H1 (cell line): ENCODE measurements around the gene KNDC1. TPM values are rescaled to one million over a fixed set of nuclear protein-coding genes. Genes with fewer than 3 reads are reported as not detected.

Source experiments
- CTCF ChIA-PET: fragments of 300-600 bp; sonication (Branson Sonifier 250); formaldehyde crosslinking; loops from one replicate; lab custom pipeline; 2021; ENCODE audit not compliant: partially characterized antibody; lab: Charles Lee
- POLR2A ChIA-PET: fragments of 300-600 bp; sonication (Branson Sonifier 250); formaldehyde crosslinking; loops from one replicate; lab custom pipeline; 2021; ENCODE audit warnings: inconsistent platforms; ENCODE audit not compliant: partially characterized antibody; lab: Charles Lee
- DNase-seq, 2 experiments: peaks; one replicate each; pipeline versions ENCODE4 v3.0.0 to v3.0.0-alpha.2; 2010 to 2022; ENCODE audit warnings: low spot score in 2 of 2, low read depth in 1 of 2, mixed read lengths in 1 of 2
- FAIRE-seq: peaks from 2 replicates; lab custom pipeline; 2011; peaks lifted over from hg19 to GRCh38; lab: Jason Lieb, UNC
- H2AFZ ChIP-seq: 2 replicates; pipeline ENCODE4 v1.8.1; 2012; ENCODE audit warnings: low read length, inconsistent platforms
- H2AK5ac ChIP-seq: 2 replicates; pipeline ENCODE4 v1.6.1; 2013; ENCODE audit warnings: low read depth, low read length
- H2BK120ac ChIP-seq: replicated peaks from 2 replicates; pipeline ENCODE3; 2013; ENCODE audit warnings: low read depth, low read length, inconsistent platforms
- H2BK12ac ChIP-seq: 2 replicates; pipeline ENCODE4 v1.6.1; 2013; ENCODE audit warnings: low read depth, low read length
- H2BK15ac ChIP-seq: 2 replicates; pipeline ENCODE4 v1.6.1; 2013; ENCODE audit warnings: low read length
- H2BK20ac ChIP-seq: 2 replicates; pipeline ENCODE4 v1.6.1; 2013; ENCODE audit warnings: low read length
- H2BK5ac ChIP-seq: 2 replicates; pipeline ENCODE4 v1.6.1; 2013; ENCODE audit warnings: low read depth, low read length
- H3K14ac ChIP-seq: 2 replicates; pipeline ENCODE4 v1.6.1; 2013; ENCODE audit warnings: inconsistent platforms; ENCODE audit not compliant: insufficient read length
- H3K18ac ChIP-seq: 2 replicates; pipeline ENCODE4 v1.6.1; 2013; ENCODE audit warnings: low read length; ENCODE audit errors: extremely low read depth
- H3K23ac ChIP-seq: 2 replicates; pipeline ENCODE4 v1.6.1; 2013; ENCODE audit warnings: inconsistent platforms; ENCODE audit not compliant: insufficient read length
- H3K23me2 ChIP-seq: 2 replicates; pipeline ENCODE4 v1.6.1; 2013; ENCODE audit warnings: low read depth, low read length
- H3K27ac ChIP-seq: 2 replicates; pipeline ENCODE4 v1.6.1; 2011; ENCODE audit warnings: low read depth, low read length, inconsistent platforms
- H3K27me3 ChIP-seq, 4 experiments: replicated peaks in 1 of 4; 1 replicate in 1 of 4; 2 replicates in 3 of 4; pipeline versions ENCODE4 v1.6.1 to v1.8.1; 2011 to 2013; ENCODE audit warnings: low read length in 3 of 4, mild to moderate bottlenecking in 3 of 4, inconsistent platforms in 2 of 4, mixed read lengths in 2 of 4, moderate library complexity in 1 of 4; ENCODE audit not compliant: control insufficient read depth in 3 of 4, insufficient read depth in 3 of 4; ENCODE audit errors: extremely low read depth in 1 of 4
- H3K36me3 ChIP-seq, 4 experiments: 2 replicates each; pipeline versions ENCODE4 v1.6.1 to v1.8.1; 2011 to 2013; ENCODE audit warnings: mild to moderate bottlenecking in 4 of 4, low read length in 3 of 4, moderate library complexity in 2 of 4, control low read depth in 1 of 4, inconsistent platforms in 1 of 4; ENCODE audit not compliant: insufficient read depth in 4 of 4, control insufficient read depth in 2 of 4
- H3K4ac ChIP-seq: replicated peaks from 2 replicates; pipeline ENCODE3; 2013; ENCODE audit warnings: low read length, low read depth, mixed read lengths, inconsistent platforms; ENCODE audit not compliant: insufficient read length
- H3K4me1 ChIP-seq, 4 experiments: replicated peaks in 1 of 4; 1 replicate in 1 of 4; 2 replicates in 3 of 4; pipeline versions ENCODE4 v1.6.1 to v1.8.1; 2011 to 2013; ENCODE audit warnings: low read length in 3 of 4, inconsistent platforms in 2 of 4, mixed read lengths in 1 of 4; ENCODE audit not compliant: insufficient read depth in 4 of 4, control insufficient read depth in 3 of 4
- H3K4me2 ChIP-seq, 2 experiments: 2 replicates each; pipeline versions ENCODE4 v1.6.1 to v1.8.1; 2011 to 2013; ENCODE audit warnings: low read depth in 2 of 2, low read length in 2 of 2, control low read depth in 1 of 2, inconsistent platforms in 1 of 2, mild to moderate bottlenecking in 1 of 2; ENCODE audit not compliant: insufficient read depth in 1 of 2
- H3K4me3 ChIP-seq, 4 experiments: fragments of 200-600, 300-600 bp in 1 of 4; sonication (generic), shearing (Covaris generic), sonication (Bioruptor Twin) in 1 of 4; 2 replicates each; pipeline versions ENCODE4 v1.5.1 to v1.8.1; 2011 to 2016; ENCODE audit warnings: low read length in 4 of 4, low read depth in 3 of 4, control low read depth in 2 of 4, inconsistent platforms in 2 of 4, mild to moderate bottlenecking in 2 of 4, mixed read lengths in 1 of 4, moderate library complexity in 1 of 4; ENCODE audit not compliant: insufficient read depth in 2 of 4; ENCODE audit errors: extremely low read depth in 1 of 4
- H3K56ac ChIP-seq: replicated peaks from 2 replicates; pipeline ENCODE3; 2013; ENCODE audit warnings: low read depth, mild to moderate bottlenecking, mixed read lengths, low read length, inconsistent platforms; ENCODE audit not compliant: insufficient read length
- H3K79me1 ChIP-seq: 2 replicates; pipeline ENCODE4 v1.6.1; 2013; ENCODE audit warnings: low read depth, low read length, control low read depth
- H3K79me2 ChIP-seq, 2 experiments: 2 replicates each; pipeline versions ENCODE4 v1.6.1 to v1.8.1; 2012 to 2013; ENCODE audit warnings: low read length in 2 of 2, mild to moderate bottlenecking in 2 of 2, inconsistent platforms in 1 of 2; ENCODE audit not compliant: insufficient read depth in 2 of 2, control insufficient read depth in 1 of 2
- H3K9ac ChIP-seq, 4 experiments: replicated peaks in 1 of 4; 1 replicate in 1 of 4; 2 replicates in 3 of 4; pipeline versions ENCODE4 v1.6.1 to v1.8.1; 2011 to 2013; ENCODE audit warnings: low read depth in 3 of 4, low read length in 3 of 4, control low read depth in 2 of 4, mild to moderate bottlenecking in 2 of 4, moderate library complexity in 2 of 4, inconsistent platforms in 1 of 4; ENCODE audit errors: extremely low read depth in 1 of 4
- H3K9me3 ChIP-seq, 2 experiments: 2 replicates each; pipeline versions ENCODE4 v1.6.1 to v1.8.1; 2012 to 2013; ENCODE audit warnings: mild to moderate bottlenecking in 2 of 2, moderate library complexity in 2 of 2, control low read depth in 1 of 2, inconsistent platforms in 1 of 2, low read depth in 1 of 2, low read length in 1 of 2, mixed read lengths in 1 of 2; ENCODE audit not compliant: insufficient read depth in 2 of 2
- H4K20me1 ChIP-seq, 2 experiments: replicated peaks in 1 of 2; 2 replicates each; pipeline versions ENCODE3 to v1.8.1; 2011 to 2013; ENCODE audit warnings: inconsistent platforms in 2 of 2, low read length in 2 of 2, mild to moderate bottlenecking in 1 of 2; ENCODE audit not compliant: insufficient read depth in 2 of 2, control insufficient read depth in 1 of 2
- H4K5ac ChIP-seq: 2 replicates; pipeline ENCODE4 v1.6.1; 2013; ENCODE audit warnings: low read length, low read depth, mixed read lengths, inconsistent platforms; ENCODE audit not compliant: insufficient read length
- H4K8ac ChIP-seq: 2 replicates; pipeline ENCODE4 v1.8.0; 2013; ENCODE audit warnings: mild to moderate bottlenecking, moderate library complexity, low read length, inconsistent platforms; ENCODE audit not compliant: insufficient read depth; ENCODE audit errors: extremely low read depth
- H4K91ac ChIP-seq: replicated peaks from 2 replicates; pipeline ENCODE3; 2013; ENCODE audit warnings: low read length, mixed read lengths, inconsistent platforms; ENCODE audit not compliant: insufficient read length
- ATF2 ChIP-seq: IDR thresholded peaks from 2 replicates; pipeline ENCODE4 v1.6.1; 2012; ENCODE audit warnings: low read length, inconsistent platforms
- BCL11A ChIP-seq, 2 experiments: IDR thresholded peaks; one replicate each; pipeline ENCODE4 v1.6.1; 2011; ENCODE audit warnings: low read depth in 2 of 2, low read length in 2 of 2, mild to moderate bottlenecking in 2 of 2
- EGR1 ChIP-seq: IDR thresholded peaks from 2 replicates; pipeline ENCODE4 v1.6.1; 2011; ENCODE audit warnings: low read depth, low read length, borderline replicate concordance
- HDAC6 ChIP-seq: IDR thresholded peaks from one replicate; pipeline ENCODE4 v1.7.1; 2012; ENCODE audit warnings: low read depth, mild to moderate bottlenecking, inconsistent platforms, low read length, moderate library complexity
- JUND ChIP-seq: IDR thresholded peaks from 2 replicates; pipeline ENCODE4 v1.6.1; 2011; ENCODE audit warnings: mild to moderate bottlenecking, improper control_type of control experiment, low read length
- KDM4A ChIP-seq: IDR thresholded peaks from one replicate; pipeline ENCODE4 v1.7.1; 2012; ENCODE audit warnings: low read depth, mild to moderate bottlenecking, moderate library complexity, low read length, inconsistent platforms; ENCODE audit not compliant: severe bottlenecking
- NANOG ChIP-seq: IDR thresholded peaks from 2 replicates; pipeline ENCODE4 v1.6.1; 2011; ENCODE audit warnings: low read length, low read depth, mild to moderate bottlenecking, inconsistent platforms; ENCODE audit not compliant: insufficient read depth, poor library complexity, severe bottlenecking
- NRF1 ChIP-seq: IDR thresholded peaks from 2 replicates; pipeline ENCODE4 v1.6.1; 2011; ENCODE audit warnings: mild to moderate bottlenecking, low read depth, low read length, improper control_type of control experiment
- WGBS, 2 experiments: shearing (Covaris generic) in 1 of 2; methylation state at CpG; one replicate each; pipeline versions ENCODE4 v1.1.6 to v1.1.7; 2013 to 2015; ENCODE audit warnings: low lambda C conversion rate in 2 of 2, mixed read lengths in 2 of 2, inconsistent platforms in 1 of 2, low coverage in 1 of 2, missing lambda C conversion rate in 1 of 2; ENCODE audit not compliant: insufficient replicate concordance in 2 of 2, insufficient coverage in 1 of 2, insufficient read length in 1 of 2; ENCODE audit errors: extremely low coverage in 1 of 2, missing lambda C conversion rate in 1 of 2; 5-methylcytosine and 5-hydroxymethylcytosine counted together
- polyA plus RNA-seq, 7 experiments: library from polyadenylated mRNA; depleted of rRNA in 3 of 7; stranded (reverse) in 5 of 7; unstranded in 2 of 7; fragments of >200 nt in 5 of 7; fragments of 200-250 nt in 2 of 7; gene quantifications; 1 replicate in 5 of 7; 2 replicates in 1 of 7; 4 replicates in 1 of 7; pipeline versions ENCODE4 v1.2.1 to v1.2.3, GENCODE V29; 2011 to 2013; ENCODE audit warnings: missing spikeins in 2 of 7, mixed read lengths in 2 of 7
- total RNA-seq: library from RNA; stranded (reverse); fragmentation: NEBNext Ultra II Directional; extraction: Animal tissue kit (Norgen Biotek cat#: 25700); gene quantifications from 2 replicates; pipeline ENCODE4 v1.2.1, GENCODE V29; 2021

Gene KNDC1
- total and polyA plus RNA-seq, 2 of the 8 experiments (the other 6 are each of a cell fraction or from before 2014, with no cell fraction given) = 7.5 to 16.7 TPM

GRCh38 chr10:133237588-133238465 is 77.8 kb downstream of the KNDC1 start, which contains the start of gene VENTX:
VENTX (plus strand) TSS chr10:133237855; CDS start chr10:133237915, 60 bp downstream.
- peaks cover 12% of the 10 kb centered on the region; the same call in 1 of the 2 replicates for H3K23me2 ChIP-seq
- no peaks in the 10 kb centered on the region for H3K79me2 ChIP-seq
- H2AFZ ChIP-seq = no peak within 1 kb of the TSS
- peak within 1 kb of the TSS; percentile 91 to 92 for H3K4me2 ChIP-seq
- peak within 1 kb of the TSS; percentile 27; the same call in 1 of the 2 replicates for H2BK5ac ChIP-seq
- no peak within 1 kb of the TSS for H3K23ac ChIP-seq
- 0 out of 2 replicates have a peak, but pooled peaks cover 2% of the 10 kb centered on the region for H3K79me1 ChIP-seq
- no peak within 1 kb of the TSS for H3K14ac ChIP-seq
- H2BK12ac ChIP-seq = peak within 1 kb of the TSS; percentile 75; the same call in 1 of the 2 replicates
- peak within 1 kb of the TSS; percentile 74 for H4K8ac ChIP-seq
- H4K20me1 ChIP-seq = no peaks in the 10 kb centered on the region
- peaks cover 23 to 46% (median 43%) of the 10 kb centered on the region in 4 experiments for H3K27me3 ChIP-seq
- DNase-seq = peak; percentile 60 to 87
- H3K27ac ChIP-seq = no peak within 1 kb of the TSS
- ChIA-PET POLR2A (interaction anchor here (1.0 to 1.7 kb wide), 5 partner anchors 8 to 26 kb away, joined by 3 to 6 read pairs (median 4); no protein-coding TSS in a partner anchor), CTCF (interaction anchor here (1.8 kb wide), 1 partner anchor 70 kb away, joined by 7 read pairs; no protein-coding TSS in a partner anchor)
- peak within 1 kb of the TSS in 1 of 4 experiments; percentile 17; a peak in 3 of 7 replicates for H3K9ac ChIP-seq
- WGBS, 2 experiments = 5% methylated on average over 45 of the region's 60 CpGs; no CpG with 5 or more reads in 1 of the 2 experiments
- no peak within 1 kb of the TSS for H4K5ac ChIP-seq
- no peaks in the 10 kb centered on the region for H3K9me3 ChIP-seq
- H2BK20ac ChIP-seq = no peak within 1 kb of the TSS; the same call in 1 of the 2 replicates
- H3K4ac ChIP-seq = peak within 1 kb of the TSS; percentile 91
- H2AK5ac ChIP-seq = no peak within 1 kb of the TSS
- H4K91ac ChIP-seq = peak within 1 kb of the TSS; percentile 97
- H3K18ac ChIP-seq = peak within 1 kb of the TSS; percentile 71
- peak within 1 kb of the TSS; percentile 92; the same call in 1 of the 2 replicates for H2BK15ac ChIP-seq
- peaks cover 0 to 5% (median 0%) of the 10 kb centered on the region in 4 experiments; a peak in 3 of 8 replicates for H3K36me3 ChIP-seq
- peak within 1 kb of the TSS; percentile 54 for H2BK120ac ChIP-seq
- H3K56ac ChIP-seq = no peak within 1 kb of the TSS
- H3K4me3 ChIP-seq = peak within 1 kb of the TSS; percentile 40 to 62 (median 50)
- peaks cover 3 to 25% (median 13%) of the 10 kb centered on the region in 4 experiments for H3K4me1 ChIP-seq
- FAIRE-seq = no peak
- TF ChIP-seq NANOG = peak; percentile 95
- TF ChIP-seq BCL11A (IDR thresholded peaks at IDR 0.05; ENCODE audit: low read depth in 2 of 2, low read length in 2 of 2) = no peak
- TF ChIP-seq ATF2 = no peak
- TF ChIP-seq JUND = no peak
- no peak for TF ChIP-seq HDAC6
- TF ChIP-seq NRF1 = no peak
- TF ChIP-seq EGR1 = no peak
- TF ChIP-seq KDM4A = peak; percentile 85
